ENCODE results near the gene SHLD2.
"Not testable (repeated sequence)": the region's sequence is repeated elsewhere in the genome, so short reads cannot be mapped to it uniquely, and the experiment has no call there.

Gene SHLD2

DNA sequence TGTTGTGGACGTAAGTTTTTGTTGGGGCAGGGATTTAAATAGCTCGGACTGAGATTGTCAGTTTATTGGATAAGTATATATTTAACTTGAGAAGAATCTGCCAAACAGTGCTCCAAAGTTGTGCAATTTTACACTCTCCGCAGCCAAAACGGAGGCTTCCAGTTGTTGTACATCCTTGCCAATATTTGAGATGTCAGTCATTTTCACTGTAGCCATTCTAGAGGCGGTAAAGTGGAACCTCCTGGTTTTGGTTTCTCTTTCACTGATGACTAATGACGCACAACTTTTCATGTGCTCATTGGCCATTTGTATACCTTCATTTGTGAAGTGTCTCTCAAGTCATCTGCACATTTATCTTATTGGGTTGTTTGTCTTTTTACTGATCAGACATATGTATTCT lies 105.9 kb downstream of the SHLD2 start:
- H3K9me3 ChIP-seq (ENCODE audit: control insufficient read depth, insufficient read depth, low read length); H3K36me3 ChIP-seq (ENCODE audit: insufficient read depth, low read length); H3K4me1 ChIP-seq (ENCODE audit: insufficient read depth, low read length); H3K9ac ChIP-seq (ENCODE audit: low read depth, low read length): not testable (repeated sequence)

DNA sequence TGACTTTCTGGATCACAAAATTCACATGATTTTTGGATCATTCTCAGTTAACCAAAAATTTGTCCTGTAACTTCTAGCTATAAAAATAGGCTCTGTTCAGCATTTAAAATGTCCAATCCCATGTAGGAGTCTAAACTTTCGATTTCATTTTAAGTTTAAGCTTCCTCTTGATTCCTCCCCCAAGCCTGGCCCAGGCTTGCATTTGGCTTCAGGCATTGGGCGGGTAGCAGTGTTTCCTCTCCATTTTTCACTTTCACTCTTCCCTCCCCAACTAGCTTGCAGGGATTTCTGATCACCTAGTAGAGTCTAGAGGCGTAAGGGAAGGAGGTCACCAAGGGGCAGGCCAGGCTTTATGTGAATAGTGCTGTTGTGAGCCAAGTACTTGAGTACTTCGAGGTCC lies 109.8 kb downstream of the SHLD2 start:
- H3K4me1 ChIP-seq (ENCODE audit: insufficient read depth, low read length); H3K9me3 ChIP-seq (ENCODE audit: control insufficient read depth, insufficient read depth, low read length); H3K36me3 ChIP-seq (ENCODE audit: insufficient read depth, low read length); H3K9ac ChIP-seq (ENCODE audit: low read depth, low read length): not testable (repeated sequence)

- H3K4me1 ChIP-seq (ENCODE audit: insufficient read depth, low read length); H3K9ac ChIP-seq (ENCODE audit: low read depth, low read length); H3K9me3 ChIP-seq (ENCODE audit: control insufficient read depth, insufficient read depth, low read length); H3K36me3 ChIP-seq (ENCODE audit: insufficient read depth, low read length): not testable (repeated sequence)
Measured at GRCh38 chr10:87206922-87207321, 111.9 kb downstream of the SHLD2 start.

- H3K36me3 ChIP-seq (ENCODE audit: insufficient read depth, low read length); H3K9me3 ChIP-seq (ENCODE audit: control insufficient read depth, insufficient read depth, low read length); H3K4me1 ChIP-seq (ENCODE audit: insufficient read depth, low read length); H3K9ac ChIP-seq (ENCODE audit: low read depth, low read length): not testable (repeated sequence)
Measured at GRCh38 chr10:87210309-87210708, 115.3 kb downstream of the SHLD2 start.

DNA sequence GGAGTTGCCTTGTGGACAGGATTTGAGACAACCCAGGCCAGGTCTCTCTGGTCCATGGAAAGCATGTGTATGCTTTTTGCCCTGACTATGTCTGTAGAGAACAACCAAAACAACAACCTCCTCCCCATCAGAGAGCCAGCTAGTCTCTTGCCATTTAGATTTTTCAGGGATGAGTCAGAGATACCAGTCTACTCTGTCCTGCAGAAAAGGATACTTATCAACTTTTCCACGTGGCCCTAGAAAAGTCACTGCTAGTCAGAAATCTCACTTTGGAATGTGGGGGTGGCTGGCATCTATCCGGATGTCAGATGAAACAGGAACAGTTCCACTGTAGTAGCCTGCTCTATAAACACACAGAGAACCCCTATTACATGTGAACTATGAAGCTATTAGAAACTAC lies 116.8 kb downstream of the SHLD2 start:
- not testable (repeated sequence) for H3K4me1 ChIP-seq (ENCODE audit: insufficient read depth, low read length); H3K36me3 ChIP-seq (ENCODE audit: insufficient read depth, low read length); H3K9ac ChIP-seq (ENCODE audit: low read depth, low read length); H3K9me3 ChIP-seq (ENCODE audit: control insufficient read depth, insufficient read depth, low read length)

- H3K36me3 ChIP-seq (ENCODE audit: insufficient read depth, low read length); H3K9ac ChIP-seq (ENCODE audit: low read depth, low read length); H3K9me3 ChIP-seq (ENCODE audit: control insufficient read depth, insufficient read depth, low read length); H3K4me1 ChIP-seq (ENCODE audit: insufficient read depth, low read length): not testable (repeated sequence)
Measured at GRCh38 chr10:87213150-87213765, 118.3 kb downstream of the SHLD2 start.

DNA sequence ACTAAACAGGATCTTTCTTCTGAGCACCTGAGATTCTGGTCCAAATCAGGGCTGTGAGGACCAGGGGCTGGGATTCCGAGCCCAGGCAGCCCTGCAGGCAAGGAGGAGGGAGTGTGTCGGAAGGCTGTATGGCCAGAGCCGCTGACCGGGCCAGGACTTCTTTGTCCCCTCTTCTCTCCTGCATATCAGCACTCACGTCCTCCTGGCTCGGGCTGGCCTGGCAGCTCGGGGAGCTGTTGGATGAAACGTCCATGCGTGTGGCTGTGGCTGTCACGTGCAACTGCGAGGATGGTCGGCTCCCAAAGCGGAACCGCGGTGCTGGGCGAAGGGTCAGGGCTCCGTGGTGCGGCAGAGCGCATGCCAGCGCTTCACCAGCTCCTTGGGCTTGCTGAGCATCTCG lies 118.8 kb downstream of the SHLD2 start:
- not testable (repeated sequence) for H3K36me3 ChIP-seq (ENCODE audit: insufficient read depth, low read length); H3K9me3 ChIP-seq (ENCODE audit: control insufficient read depth, insufficient read depth, low read length); H3K4me1 ChIP-seq (ENCODE audit: insufficient read depth, low read length); H3K9ac ChIP-seq (ENCODE audit: low read depth, low read length)

DNA sequence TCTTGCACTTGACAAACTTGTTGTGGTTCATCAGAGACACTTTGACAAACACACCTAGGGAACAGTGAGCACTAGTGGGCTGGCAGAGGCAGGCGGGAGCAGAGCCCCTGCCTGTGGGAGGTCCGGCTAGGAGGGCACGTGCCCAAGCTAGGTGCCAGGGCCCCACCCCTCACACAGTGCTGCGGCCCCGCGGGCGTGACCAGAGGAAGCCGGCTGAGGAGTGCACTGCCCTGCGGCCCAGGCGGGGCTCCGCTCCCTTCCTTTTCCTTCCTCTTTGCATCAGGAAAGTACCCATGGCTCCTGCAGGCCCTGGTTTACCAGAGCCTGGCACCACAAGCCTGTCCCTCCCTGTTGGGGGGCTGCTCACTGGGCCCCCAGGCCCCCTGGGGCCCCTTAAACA lies 121.1 kb downstream of the SHLD2 start:
- H3K4me1 ChIP-seq (ENCODE audit: insufficient read depth, low read length); H3K9me3 ChIP-seq (ENCODE audit: control insufficient read depth, insufficient read depth, low read length); H3K9ac ChIP-seq (ENCODE audit: low read depth, low read length); H3K36me3 ChIP-seq (ENCODE audit: insufficient read depth, low read length): not testable (repeated sequence)

DNA sequence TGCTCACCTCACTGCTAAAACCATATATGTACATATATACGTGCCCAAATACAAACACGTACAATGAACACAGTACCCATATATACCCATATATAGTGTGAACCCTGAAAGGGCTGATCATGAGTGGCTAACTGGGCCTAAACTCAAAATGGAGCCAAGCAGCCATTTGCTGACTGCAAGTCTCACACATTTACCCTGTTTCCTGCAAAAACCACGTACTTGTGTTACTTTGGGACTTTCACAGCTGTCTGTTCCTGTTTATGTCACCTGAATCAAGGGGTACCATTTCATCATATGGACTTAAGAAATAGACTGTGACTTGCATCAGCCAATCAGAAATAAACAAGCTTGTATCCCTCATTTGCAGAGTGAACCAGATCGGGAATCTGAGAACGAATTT lies 124.4 kb downstream of the SHLD2 start:
- H3K4me1 ChIP-seq (ENCODE audit: insufficient read depth, low read length); H3K9me3 ChIP-seq (ENCODE audit: control insufficient read depth, insufficient read depth, low read length); H3K36me3 ChIP-seq (ENCODE audit: insufficient read depth, low read length); H3K9ac ChIP-seq (ENCODE audit: low read depth, low read length): not testable (repeated sequence)

DNA sequence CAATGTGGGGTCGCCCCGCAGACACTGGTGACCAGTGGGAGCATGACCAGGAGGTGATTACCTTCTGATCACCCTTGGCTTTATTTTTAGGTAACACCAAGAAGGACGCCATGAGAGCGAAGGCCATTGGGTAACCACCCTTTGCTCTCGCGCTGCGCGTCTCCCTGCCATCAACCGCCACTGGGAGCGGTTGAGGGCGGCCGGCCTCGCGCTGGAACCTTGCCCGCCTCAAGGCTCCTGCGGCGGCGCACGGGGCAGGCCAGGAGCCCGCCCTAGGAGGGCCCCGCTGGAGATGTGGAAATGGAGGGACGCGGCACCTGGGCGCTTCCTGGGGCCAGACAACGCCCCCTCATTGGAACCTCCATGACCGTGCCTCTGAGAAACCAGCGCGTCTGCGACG lies 127.8 kb downstream of the SHLD2 start:
- not testable (repeated sequence) for H3K9ac ChIP-seq (ENCODE audit: low read depth, low read length); H3K9me3 ChIP-seq (ENCODE audit: control insufficient read depth, insufficient read depth, low read length); H3K36me3 ChIP-seq (ENCODE audit: insufficient read depth, low read length); H3K4me1 ChIP-seq (ENCODE audit: insufficient read depth, low read length)

GRCh38 chr10:87225148-87225547 lies 130.1 kb downstream of the SHLD2 start, which contains the start of gene NUTM2A:
NUTM2A (plus strand) TSS chr10:87225448; CDS start chr10:87225831, 383 bp downstream.
- H3K4me1 ChIP-seq (ENCODE audit: insufficient read depth, low read length); H3K9ac ChIP-seq (ENCODE audit: low read depth, low read length); H3K9me3 ChIP-seq (ENCODE audit: control insufficient read depth, insufficient read depth, low read length); H3K36me3 ChIP-seq (ENCODE audit: insufficient read depth, low read length): not testable (repeated sequence)

GRCh38 chr10:87228247-87228646 lies 133.2 kb downstream of the SHLD2 start:
- not testable (repeated sequence) for H3K4me1 ChIP-seq (ENCODE audit: insufficient read depth, low read length); H3K9me3 ChIP-seq (ENCODE audit: control insufficient read depth, insufficient read depth, low read length); H3K36me3 ChIP-seq (ENCODE audit: insufficient read depth, low read length); H3K9ac ChIP-seq (ENCODE audit: low read depth, low read length)

DNA sequence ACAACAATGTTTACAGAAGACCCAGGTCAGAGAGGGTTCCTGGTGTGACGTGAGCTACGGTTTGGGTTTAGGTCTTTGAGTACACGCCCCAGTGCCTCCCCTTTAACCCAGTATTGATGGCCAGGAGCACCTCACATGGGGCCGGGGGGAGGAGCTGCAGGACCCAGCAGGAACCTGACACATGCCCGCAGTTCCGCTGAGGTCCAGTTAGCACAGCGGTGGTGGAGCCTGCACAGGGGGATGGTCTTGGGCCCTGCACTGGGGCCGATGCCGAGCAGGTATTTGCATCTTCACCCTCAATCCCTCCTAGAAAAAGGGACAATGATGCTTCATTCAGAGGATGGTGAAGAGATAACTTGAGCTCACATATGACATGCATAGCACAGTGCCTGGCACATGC lies 134.2 kb downstream of the SHLD2 start:
- H3K36me3 ChIP-seq (ENCODE audit: insufficient read depth, low read length); H3K9me3 ChIP-seq (ENCODE audit: control insufficient read depth, insufficient read depth, low read length); H3K4me1 ChIP-seq (ENCODE audit: insufficient read depth, low read length); H3K9ac ChIP-seq (ENCODE audit: low read depth, low read length): not testable (repeated sequence)

- H3K4me1 ChIP-seq (ENCODE audit: insufficient read depth, low read length); H3K9ac ChIP-seq (ENCODE audit: low read depth, low read length); H3K9me3 ChIP-seq (ENCODE audit: control insufficient read depth, insufficient read depth, low read length); H3K36me3 ChIP-seq (ENCODE audit: insufficient read depth, low read length): not testable (repeated sequence)
Measured at GRCh38 chr10:87234854-87235253, 139.8 kb downstream of the SHLD2 start.

- H3K36me3 ChIP-seq (ENCODE audit: insufficient read depth, low read length) = not testable (repeated sequence)
Measured at GRCh38 chr10:87237244-87237643, 142.2 kb downstream of the SHLD2 start.

DNA sequence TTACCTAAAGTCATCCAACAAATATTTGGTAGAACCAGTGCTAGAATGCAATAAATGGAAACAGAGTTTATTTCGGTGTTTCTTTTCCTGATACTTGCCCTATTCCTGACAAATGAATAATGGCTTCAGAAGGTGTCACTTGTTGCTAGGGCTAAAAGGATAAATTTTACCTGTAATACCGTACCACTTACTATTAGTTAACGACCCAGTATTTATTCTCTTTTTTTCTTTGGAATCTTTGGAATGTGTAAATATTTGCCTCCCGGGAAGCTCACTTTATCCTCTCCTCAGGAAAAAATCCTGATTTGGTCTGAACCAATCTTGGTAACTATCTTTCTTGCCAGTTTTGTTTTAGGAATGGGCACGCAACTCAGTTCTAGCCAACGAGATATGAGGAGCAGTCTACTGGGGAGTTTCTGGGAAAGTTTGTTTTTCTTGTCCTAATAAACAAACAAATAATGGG lies 144.4 kb downstream of the SHLD2 start:
- H3K4me1 ChIP-seq (ENCODE audit: insufficient read depth, low read length); H3K36me3 ChIP-seq (ENCODE audit: insufficient read depth, low read length); H3K9me3 ChIP-seq (ENCODE audit: control insufficient read depth, insufficient read depth, low read length); H3K9ac ChIP-seq (ENCODE audit: low read depth, low read length): not testable (repeated sequence)

More at GRCh38 chr10:87237244-87237643, 142.2 kb downstream of the SHLD2 start:
- not testable (repeated sequence) for H3K4me1 ChIP-seq (ENCODE audit: insufficient read depth, low read length); H3K9ac ChIP-seq (ENCODE audit: low read depth, low read length); H3K9me3 ChIP-seq (ENCODE audit: control insufficient read depth, insufficient read depth, low read length)

Measured in ES-I3 (cell line).